HepG2 (cell line): Measurements from ENCODE around the gene DTX4. TPM values are rescaled to one million over a fixed set of nuclear protein-coding genes. Genes with fewer than 3 reads are reported as not detected.

ENCODE experiments used
- CREB1 ChIP-seq, 2 experiments: fragments of 450-650 bp in 1 of 2; IDR thresholded peaks; 2 replicates each; pipeline ENCODE4 v1.6.1; 2016 to 2017; ENCODE audit warnings: control low read depth in 1 of 2, mild to moderate bottlenecking in 1 of 2, missing compliant biosample characterization in 1 of 2, missing genetic modification characterization in 1 of 2
- DRAP1 ChIP-seq: IDR thresholded peaks from 2 replicates; pipeline ENCODE4 v1.6.1; 2016; ENCODE audit warnings: missing genetic modification reagents, missing compliant biosample characterization
- ELK4 ChIP-seq: sonication (generic); formaldehyde crosslinking; IDR thresholded peaks from 2 replicates; pipeline ENCODE4 v1.9.0; 2021; ENCODE audit warnings: missing genetic modification reagents, borderline replicate concordance
- EZH2 ChIP-seq: conservative IDR thresholded peaks from 2 replicates; pipeline ENCODE4 v1.6.1; 2012; ENCODE audit warnings: mild to moderate bottlenecking, low read depth, low read length, moderate library complexity
- FIP1L1 ChIP-seq: fragments of 200-400 bp; formaldehyde crosslinking; IDR thresholded peaks from 2 replicates; pipeline ENCODE4 v1.6.1; 2018; ENCODE audit warnings: low read depth, mild to moderate bottlenecking, low read length, moderate library complexity, borderline replicate concordance; ENCODE audit not compliant: insufficient read depth
- GLI4 ChIP-seq: sonication (generic); formaldehyde crosslinking; IDR thresholded peaks from 2 replicates; pipeline ENCODE4 v1.5.1; 2020; ENCODE audit warnings: missing genetic modification reagents, mild to moderate bottlenecking, moderate library complexity, borderline replicate concordance
- GPN1 ChIP-seq: sonication (generic); formaldehyde crosslinking; IDR thresholded peaks from 2 replicates; pipeline ENCODE4 v1.5.1; 2020; ENCODE audit warnings: missing genetic modification reagents, borderline replicate concordance
- HOXA9 ChIP-seq: sonication (generic); formaldehyde crosslinking; IDR thresholded peaks from 2 replicates; pipeline ENCODE4 v1.8.1; 2022; ENCODE audit warnings: missing genetic modification reagents, mild to moderate bottlenecking, moderate library complexity, borderline replicate concordance
- IRX3 ChIP-seq: sonication (generic); formaldehyde crosslinking; IDR thresholded peaks from 2 replicates; pipeline ENCODE4 v1.8.1; 2023; ENCODE audit warnings: mild to moderate bottlenecking, low read depth, missing genetic modification reagents, borderline replicate concordance
- LBX2 ChIP-seq: sonication (generic); formaldehyde crosslinking; IDR thresholded peaks from 2 replicates; pipeline ENCODE4 v1.5.0; 2020; ENCODE audit warnings: missing genetic modification reagents, mild to moderate bottlenecking, borderline replicate concordance
- MBD4 ChIP-seq: IDR thresholded peaks from 2 replicates; pipeline ENCODE4 v1.6.1; 2012; ENCODE audit warnings: low read length, inconsistent platforms, borderline replicate concordance
- MIER3 ChIP-seq: IDR thresholded peaks from 2 replicates; pipeline ENCODE4 v1.6.1; 2016; ENCODE audit warnings: missing compliant biosample characterization, borderline replicate concordance
- NCOA2 ChIP-seq: sonication (generic); formaldehyde crosslinking; IDR thresholded peaks from 2 replicates; pipeline ENCODE4 v1.8.0; 2022; ENCODE audit warnings: inconsistent platforms
- NR2F1 ChIP-seq, 2 experiments: fragments of 450-650 bp in 1 of 2; formaldehyde crosslinking in 1 of 2; IDR thresholded peaks; 2 replicates each; pipeline versions ENCODE4 v1.5.0 to v1.6.1; 2016 to 2020; ENCODE audit warnings: mild to moderate bottlenecking in 1 of 2, missing compliant biosample characterization in 1 of 2, missing genetic modification reagents in 1 of 2, moderate library complexity in 1 of 2
- PAWR ChIP-seq: sonication (generic); formaldehyde crosslinking; IDR thresholded peaks from 2 replicates; pipeline ENCODE4 v1.4.0; 2020; ENCODE audit warnings: missing genetic modification reagents, mild to moderate bottlenecking, borderline replicate concordance
- PTBP1 ChIP-seq: fragments of 200-400 bp; formaldehyde crosslinking; IDR thresholded peaks from 2 replicates; pipeline ENCODE4 v1.6.1; 2018; ENCODE audit warnings: low read length, low read depth; ENCODE audit not compliant: poor library complexity, severe bottlenecking
- RFX3 ChIP-seq: IDR thresholded peaks from 2 replicates; pipeline ENCODE4 v1.6.1; 2016; ENCODE audit warnings: missing biosample characterization, missing genetic modification reagents
- STAT5B ChIP-seq: sonication (generic); formaldehyde crosslinking; IDR thresholded peaks from 2 replicates; pipeline ENCODE4 v1.4.0; 2020; ENCODE audit warnings: missing genetic modification reagents
- SUZ12 ChIP-seq: fragments of 150-350 bp; IDR thresholded peaks from 2 replicates; pipeline ENCODE4 v1.6.1; 2014; ENCODE audit warnings: low read depth, low read length
- TEAD2 ChIP-seq: sonication (generic); formaldehyde crosslinking; IDR thresholded peaks from 2 replicates; pipeline ENCODE4 v1.9.0; 2021; ENCODE audit warnings: missing genetic modification reagents
- ZFP41 ChIP-seq: sonication (generic); formaldehyde crosslinking; IDR thresholded peaks from 2 replicates; pipeline ENCODE4 v1.4.0; 2020; ENCODE audit warnings: mild to moderate bottlenecking, missing genetic modification reagents, borderline replicate concordance
- ZIK1 ChIP-seq: sonication (generic); formaldehyde crosslinking; IDR thresholded peaks from 2 replicates; pipeline ENCODE4 v1.5.0; 2020; ENCODE audit warnings: mild to moderate bottlenecking, low read depth, missing genetic modification reagents, borderline replicate concordance
- ZKSCAN5 ChIP-seq: sonication (generic); formaldehyde crosslinking; IDR thresholded peaks from 2 replicates; pipeline ENCODE4 v1.5.1; 2020; ENCODE audit warnings: mild to moderate bottlenecking, missing genetic modification reagents
- ZNF10 ChIP-seq: sonication (generic); formaldehyde crosslinking; IDR thresholded peaks from 2 replicates; pipeline ENCODE4 v1.4.0; 2020; ENCODE audit warnings: mild to moderate bottlenecking, low read depth, missing genetic modification reagents, borderline replicate concordance
- ZNF20 ChIP-seq: sonication (generic); formaldehyde crosslinking; IDR thresholded peaks from 2 replicates; pipeline ENCODE4 v1.4.0; 2020; ENCODE audit warnings: mild to moderate bottlenecking, moderate library complexity, missing genetic modification reagents
- ZNF619 ChIP-seq: sonication (generic); formaldehyde crosslinking; IDR thresholded peaks from 2 replicates; pipeline ENCODE4 v1.4.0; 2020; ENCODE audit warnings: mild to moderate bottlenecking, missing genetic modification reagents
- ZNF761 ChIP-seq: sonication (generic); formaldehyde crosslinking; conservative IDR thresholded peaks from 2 replicates; pipeline ENCODE4 v1.4.0; 2020; ENCODE audit warnings: mild to moderate bottlenecking, missing genetic modification reagents
- ZNF775 ChIP-seq: sonication (generic); formaldehyde crosslinking; IDR thresholded peaks from 2 replicates; pipeline ENCODE4 v1.4.0; 2020; ENCODE audit warnings: missing genetic modification reagents, mild to moderate bottlenecking, moderate library complexity, borderline replicate concordance
- ZSCAN29 ChIP-seq: sonication (generic); formaldehyde crosslinking; conservative IDR thresholded peaks from 2 replicates; pipeline ENCODE4 v1.4.0; 2020; ENCODE audit warnings: mild to moderate bottlenecking, missing genetic modification reagents
- polyA plus RNA-seq, 8 experiments: library from polyadenylated mRNA; depleted of rRNA in 3 of 8; stranded (reverse) in 7 of 8; unstranded in 1 of 8; fragments of >200 nt; fragmentation: Illumina TruSeq in 4 of 8; extraction: Trizol in 4 of 8; gene quantifications; 2 replicates each; pipeline versions ENCODE4 v1.2.1 to v1.2.3, GENCODE V29; 2011 to 2016; ENCODE audit warnings: low read depth in 4 of 8, missing spikeins in 1 of 8, mixed read lengths in 1 of 8; ENCODE audit not compliant: insufficient read depth in 1 of 8
- total RNA-seq, 5 experiments: library from RNA; depleted of rRNA; stranded (reverse); fragments of >200 nt; fragmentation: Illumina TruSeq; extraction: Trizol; gene quantifications; 2 replicates each; pipeline ENCODE4 v1.2.3, GENCODE V29; 2016; ENCODE audit warnings: low read depth in 1 of 5

The DTX4 gene
- total and polyA plus RNA-seq, 2 of the 13 experiments (the other 11 are each of a cell fraction or from before 2014, with no cell fraction given): 0.67 to 5.6 TPM

- TF ChIP-seq TEAD2 (CRISPR knock-in tag) (no peak; the same call in 1 of the 2 replicates), ZNF775 (CRISPR knock-in tag) (no peak), ELK4 (CRISPR knock-in tag) (no peak), EZH2 (no peak), ZNF20 (no peak), ZSCAN29 (CRISPR knock-in tag) (no peak), GLI4 (CRISPR knock-in tag) (no peak), DRAP1 (CRISPR knock-in tag) (0 out of 2 replicates have a peak, but pooled peaks have one; percentile 4), MIER3 (CRISPR knock-in tag) (no peak; the same call in 1 of the 2 replicates), IRX3 (no peak), PTBP1 (no peak), NR2F1 (CRISPR knock-in tag; IDR thresholded peaks at IDR 0.05) (no peak), STAT5B (CRISPR knock-in tag) (no peak), HOXA9 (CRISPR knock-in tag) (no peak), ZNF761 (CRISPR knock-in tag) (peak; percentile 77; the same call in 1 of the 2 replicates), ZNF619 (0 out of 2 replicates have a peak, but pooled peaks have one; percentile 69), ZIK1 (CRISPR knock-in tag) (no peak; the same call in 1 of the 2 replicates), PAWR (CRISPR knock-in tag) (no peak), ZNF10 (CRISPR knock-in tag) (no peak), FIP1L1 (no peak), RFX3 (CRISPR knock-in tag) (no peak), GPN1 (CRISPR knock-in tag) (no peak), ZKSCAN5 (CRISPR knock-in tag) (no peak), ZFP41 (CRISPR knock-in tag) (no peak), LBX2 (CRISPR knock-in tag) (no peak; the same call in 1 of the 2 replicates), NCOA2 (CRISPR knock-in tag) (no peak; the same call in 1 of the 2 replicates), SUZ12 (no peak), MBD4 (no peak), CREB1 (IDR thresholded peaks at IDR 0.05) (no peak), CREB1 (CRISPR knock-in tag; IDR thresholded peaks at IDR 0.05) (no peak)
Observed at GRCh38 chr11:59171508-59172322, at the start of gene DTX4 (continued).
